Measurements from ENCODE around the gene PLXNA1.

DNA sequence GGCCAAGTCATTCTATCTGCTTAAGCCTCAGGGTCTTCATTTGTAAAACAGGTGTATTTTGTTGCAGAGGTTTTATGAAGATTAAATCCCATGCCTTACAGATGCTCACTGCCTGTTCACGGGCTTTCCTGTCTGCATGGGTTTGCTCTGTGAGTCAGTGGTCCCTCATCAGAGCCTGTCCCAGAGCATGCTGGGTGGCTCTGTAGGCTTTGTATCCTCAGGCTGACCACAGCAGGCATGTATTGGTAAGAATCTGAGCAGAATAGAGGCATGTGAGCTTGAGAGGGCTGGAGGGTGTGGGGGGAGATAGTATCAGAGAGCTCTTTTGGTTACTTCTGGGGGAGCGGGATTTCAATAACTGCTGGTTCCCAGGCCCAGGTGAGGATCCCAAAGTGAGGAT, 45.4 kb upstream of the PLXNA1 start:
- TF ChIP-seq POLR2A (IDR thresholded peaks at IDR 0.05; ENCODE audit: low read depth, low read length) (no peak), TAF1 (IDR thresholded peaks at IDR 0.05; ENCODE audit: borderline replicate concordance, low read depth, low read length) (no peak), POLR2AphosphoS5 (IDR thresholded peaks at IDR 0.05; ENCODE audit: low read depth, low read length) (no peak)
